ENCODE data around the gene C18orf63.
"Not testable (repeated sequence)": the region's sequence is repeated elsewhere in the genome, so short reads cannot be mapped to it uniquely, and the experiment has no call there.

The C18orf63 gene

DNA sequence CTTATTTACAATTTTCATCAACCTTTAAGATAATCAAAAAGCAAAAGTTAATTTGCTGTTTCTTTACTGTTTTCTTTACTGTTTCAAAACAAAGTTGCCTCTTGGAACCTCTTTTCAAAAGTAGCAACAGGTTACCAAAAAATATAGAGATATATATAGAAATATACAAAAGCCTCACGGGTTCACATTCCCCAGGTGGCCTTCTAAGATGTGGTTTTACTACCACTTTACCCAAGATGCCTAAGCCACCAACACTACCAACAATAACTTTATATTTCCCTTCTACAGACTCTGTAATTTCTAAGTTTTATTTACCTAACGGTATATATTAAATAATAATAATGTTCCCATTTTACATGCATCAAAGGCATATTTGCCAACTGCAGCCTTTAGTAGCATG is 28.8 kb upstream of the C18orf63 start:
- no peak for DNase-seq

- no peak for DNase-seq
Observed at GRCh38 chr18:74288041-74288440, 27.6 kb upstream of the C18orf63 start.

DNA sequence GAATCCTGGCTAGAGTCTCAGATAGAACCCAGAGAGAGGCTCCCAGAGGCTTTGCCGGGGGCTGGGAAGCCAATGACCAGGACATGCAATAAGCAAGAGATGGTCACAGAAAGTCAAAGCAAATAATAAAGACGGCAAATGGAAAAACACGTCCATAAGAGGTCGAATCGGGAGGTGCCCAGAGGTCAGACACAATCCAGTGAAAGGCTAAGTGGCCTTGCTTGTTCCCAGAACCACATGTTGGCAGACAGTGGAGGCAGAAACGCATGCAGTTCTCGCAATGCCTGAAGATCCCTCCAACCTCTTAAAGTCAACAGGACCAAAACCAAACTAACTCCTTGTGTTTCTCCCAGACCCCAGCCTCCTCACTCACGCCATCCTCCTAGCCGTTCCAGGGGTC is 26.9 kb upstream of the C18orf63 start:
- DNase-seq, result no peak

- no peak for DNase-seq
Observed at GRCh38 chr18:74289137-74289536, 26.5 kb upstream of the C18orf63 start.

DNA sequence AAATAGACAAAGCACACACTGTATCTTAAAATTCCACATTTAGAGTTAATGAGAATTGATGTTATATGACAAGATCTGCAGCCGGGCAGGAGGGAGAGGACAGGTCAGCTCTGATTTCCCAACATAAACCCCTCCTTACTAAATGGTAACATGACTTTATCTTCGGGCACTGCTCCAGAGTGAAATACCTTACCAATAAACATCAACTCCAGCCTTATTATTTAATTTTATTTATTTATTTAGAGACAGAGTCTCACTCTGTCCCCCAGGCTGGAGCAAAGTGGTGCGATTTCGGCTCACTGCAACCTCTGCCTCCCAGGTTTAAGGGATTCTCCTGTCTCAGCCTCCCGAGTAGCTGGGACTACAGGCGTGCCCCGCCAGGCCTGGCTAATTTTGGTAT is 25.6 kb upstream of the C18orf63 start:
- DNase-seq, result no peak

GRCh38 chr18:74290794-74291471 is 24.7 kb upstream of the C18orf63 start:
- peak; percentile 57 for DNase-seq

DNA sequence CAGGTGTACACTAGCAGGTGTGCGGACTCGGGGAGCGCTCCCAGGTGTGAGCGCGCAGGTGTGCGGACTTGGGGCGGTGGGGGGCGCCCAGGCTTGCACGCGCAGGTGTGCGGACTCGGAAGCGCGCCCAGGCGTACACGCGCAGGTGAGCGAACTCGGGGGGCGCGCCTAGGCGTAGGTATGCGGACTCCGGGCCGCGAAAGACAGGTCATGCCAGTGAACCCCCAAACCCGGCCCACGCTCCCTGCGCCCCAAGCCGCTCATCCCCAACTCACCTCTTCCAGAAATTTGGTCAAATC is 24.2 kb upstream of the C18orf63 start:
- no peak for DNase-seq

GRCh38 chr18:74291771-74292540 is 23.7 kb upstream of the C18orf63 start, which contains the start of gene CYB5A:
CYB5A (minus strand) TSS chr18:74291963; CDS start chr18:74291875, 88 bp downstream.
- DNase-seq, result peak; percentile 98

DNA sequence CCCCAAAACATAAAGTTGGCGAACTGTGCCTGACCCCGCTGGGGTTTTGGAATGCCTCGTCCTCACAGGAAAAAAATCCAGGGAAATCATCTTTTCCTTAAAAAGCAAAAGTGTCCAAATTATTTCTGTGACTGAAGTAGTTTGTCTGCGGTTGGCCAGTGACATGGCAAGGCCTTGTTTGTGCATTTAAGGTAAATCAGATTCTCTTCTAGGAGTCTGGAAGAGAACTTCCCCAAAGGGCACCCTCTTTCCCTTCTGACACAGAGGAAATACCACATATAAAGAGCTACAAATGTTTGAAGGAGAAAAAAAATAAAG is 23.1 kb upstream of the C18orf63 start:
- no peak for DNase-seq

DNA sequence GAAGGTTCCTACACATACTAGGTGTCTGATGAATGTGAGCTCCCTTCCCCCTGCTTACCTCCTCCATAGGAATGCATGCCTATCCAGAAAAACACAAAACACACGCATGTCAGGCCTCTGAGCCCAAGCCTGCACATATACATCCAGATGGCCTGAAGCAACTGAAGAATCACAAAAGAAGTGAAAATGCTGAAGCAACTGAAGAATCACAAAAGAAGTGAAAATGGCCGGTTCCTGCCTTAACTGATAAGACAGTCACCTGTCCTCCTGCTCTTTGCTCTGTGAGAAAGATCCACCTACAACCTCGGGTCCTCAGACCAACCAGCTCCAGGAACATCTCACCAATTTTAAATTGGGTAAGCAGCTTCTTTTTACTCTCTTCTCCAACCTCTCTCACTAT is 22.7 kb upstream of the C18orf63 start:
- DNase-seq, result not testable (repeated sequence)

GRCh38 chr18:74294526-74294925 is 21.1 kb upstream of the C18orf63 start:
- DNase-seq, result no peak

GRCh38 chr18:74299162-74299561 is 16.5 kb upstream of the C18orf63 start:
- DNase-seq, result no peak

GRCh38 chr18:74299746-74300145 is 15.9 kb upstream of the C18orf63 start:
- no peak for DNase-seq

- DNase-seq, result no peak
Observed at GRCh38 chr18:74303306-74303705, 12.3 kb upstream of the C18orf63 start.

DNA sequence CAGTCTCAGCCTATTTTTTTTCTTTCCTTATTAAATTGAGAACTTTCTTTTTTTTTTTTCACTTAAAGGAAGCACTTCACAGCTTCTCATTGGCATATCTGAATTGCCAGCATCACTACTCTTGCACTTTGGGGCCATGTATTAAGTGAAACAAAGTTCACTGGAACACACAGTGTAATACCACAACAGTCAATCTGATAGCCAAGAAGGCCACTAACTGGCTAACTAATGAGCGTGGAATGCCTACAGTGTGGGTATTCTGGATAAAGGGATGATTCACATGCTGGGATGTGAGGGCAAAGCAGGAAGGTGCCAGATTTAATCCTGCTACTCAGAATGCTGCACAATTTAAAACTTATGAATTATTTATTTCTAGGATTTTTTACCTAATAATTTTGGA is 11.7 kb upstream of the C18orf63 start:
- DNase-seq, result no peak

DNA sequence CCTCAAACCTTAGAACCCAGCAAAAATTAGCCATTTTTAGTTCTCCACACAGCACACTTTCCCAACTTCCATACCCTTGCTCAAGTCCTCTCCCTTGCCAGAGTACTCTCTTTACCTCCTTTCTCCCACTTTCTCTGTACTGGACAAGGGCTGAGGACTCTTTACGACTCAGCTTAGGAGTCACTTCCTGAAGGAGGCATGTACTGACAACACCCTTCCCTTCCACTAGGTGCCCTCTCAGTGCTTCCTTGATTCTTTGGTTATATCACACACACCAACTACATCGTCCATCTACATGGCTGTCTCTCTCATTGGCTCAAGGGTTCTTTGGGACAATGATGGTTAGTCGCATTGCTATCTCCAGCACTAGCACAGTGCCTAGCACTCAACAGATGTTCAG is 5.2 kb upstream of the C18orf63 start:
- no peak for DNase-seq

DNA sequence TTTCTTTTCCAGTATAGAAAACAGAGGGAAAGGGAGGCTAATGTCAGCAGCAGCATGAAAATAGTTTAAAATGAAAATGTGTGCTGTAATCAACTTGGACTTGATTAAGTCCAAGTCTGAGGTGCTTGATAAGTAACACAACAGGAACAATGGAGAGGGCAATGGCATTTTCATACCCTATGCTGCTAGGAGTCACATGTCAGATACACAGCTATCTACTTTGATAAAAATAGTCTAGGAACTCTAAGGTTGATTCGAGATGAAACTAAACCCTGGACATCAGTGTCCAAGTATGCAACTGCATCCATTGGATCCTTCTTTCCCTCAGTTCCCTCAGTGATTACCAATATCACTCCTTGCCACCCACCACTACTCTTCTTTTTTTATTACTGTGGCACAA is 4.6 kb upstream of the C18orf63 start:
- no peak for DNase-seq

DNA sequence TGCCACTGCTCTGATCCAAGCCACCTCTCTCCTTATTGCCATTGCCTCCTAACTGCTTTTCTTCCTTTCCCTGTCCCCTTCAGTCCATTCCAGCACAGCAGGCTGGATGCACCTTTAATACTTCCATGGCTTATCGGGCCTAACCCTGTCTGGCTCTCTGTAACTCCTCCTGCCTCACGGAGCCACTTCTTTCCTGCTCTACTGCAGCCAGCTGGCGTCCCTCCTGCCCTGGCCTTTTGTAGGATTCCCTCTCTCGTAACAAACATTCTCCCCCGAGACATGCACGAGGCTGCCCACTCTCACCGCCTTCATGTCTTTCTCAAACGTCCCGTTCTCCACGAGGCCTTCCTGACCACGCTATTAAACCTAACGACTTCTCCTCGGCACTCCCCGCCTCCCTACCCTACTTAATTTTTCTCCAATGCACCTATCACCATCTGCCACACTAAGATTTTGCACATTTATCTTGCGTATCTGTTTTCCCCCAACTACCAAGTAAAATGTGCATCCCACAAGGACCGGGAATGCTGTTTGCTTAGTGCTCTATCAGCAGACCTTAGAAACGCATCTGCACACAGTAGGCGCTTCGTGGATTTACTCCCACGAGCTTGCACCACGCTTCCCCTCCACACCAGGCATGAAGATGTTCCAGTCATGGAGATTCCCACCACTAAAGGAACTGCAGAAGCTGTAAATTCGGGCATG is 728 bp upstream of the C18orf63 start:
- no peak for DNase-seq

GRCh38 chr18:74316257-74317170 is 875 bp downstream of the C18orf63 start:
- no peak for DNase-seq

DNA sequence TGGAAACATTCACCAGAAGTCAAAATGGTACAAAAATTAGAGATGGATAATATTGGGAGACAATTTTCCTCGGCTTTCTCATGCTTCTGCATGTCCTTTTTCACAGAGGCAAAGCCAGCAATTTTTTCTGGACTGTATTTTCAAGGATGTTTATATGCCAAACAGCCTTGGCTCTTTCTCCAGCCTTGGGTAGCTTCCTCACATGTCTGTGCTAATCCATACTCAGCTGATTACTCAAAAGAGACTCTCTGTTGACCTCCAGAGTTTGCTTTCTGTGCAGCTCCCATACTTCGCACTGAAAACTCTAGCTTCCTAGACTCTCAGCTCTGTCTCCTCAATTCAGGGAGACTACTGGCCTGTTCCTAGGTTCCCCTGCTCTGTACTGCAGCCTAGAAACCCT is 10.6 kb downstream of the C18orf63 start:
- DNase-seq, result no peak

DNA sequence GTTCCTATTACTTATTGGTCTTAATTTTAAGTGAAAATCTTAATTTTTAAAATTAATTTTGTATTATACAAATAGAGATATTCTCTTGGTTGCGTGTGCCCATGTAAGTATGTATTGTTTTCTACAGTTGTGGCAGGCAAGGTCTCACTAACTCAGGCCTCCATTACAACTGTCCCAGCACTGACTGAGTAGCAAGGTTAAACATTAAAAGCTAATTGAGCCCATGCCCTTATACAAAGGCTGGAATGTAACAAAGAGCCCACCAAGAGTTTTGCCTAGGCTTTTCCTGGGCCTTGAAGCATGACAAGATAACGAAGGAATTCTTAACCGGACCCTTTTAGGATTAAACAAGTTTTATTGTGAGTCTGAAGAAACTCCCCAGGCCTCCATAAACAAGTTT is 11.2 kb downstream of the C18orf63 start:
- DNase-seq, result not testable (repeated sequence)

DNA sequence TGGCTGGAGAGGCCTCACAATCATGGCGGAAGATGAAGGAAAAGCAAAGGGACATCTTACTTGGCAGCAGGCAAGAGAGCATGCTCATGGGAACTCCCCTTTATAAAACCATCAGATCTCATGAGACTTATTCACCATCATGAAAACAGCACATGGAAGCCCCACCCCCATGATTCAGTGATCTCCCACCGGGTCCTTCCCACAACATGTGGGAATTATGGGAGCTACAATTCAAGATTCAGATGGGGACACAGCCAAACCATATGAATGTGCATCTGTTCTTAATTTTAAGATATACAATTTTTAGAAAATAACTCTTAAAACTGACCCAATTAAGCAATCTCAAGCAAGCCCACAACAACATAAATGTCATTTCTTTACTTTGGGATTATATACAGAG is 12.6 kb downstream of the C18orf63 start:
- DNase-seq, result no peak

- no peak for DNase-seq
Observed at GRCh38 chr18:74329688-74330205, 14.1 kb downstream of the C18orf63 start.

All from NCI-H1105 (cell line).